CD4-positive, alpha-beta memory T cell (primary cell): ENCODE data around the gene GFRA4. TPM values are rescaled to one million over a fixed set of nuclear protein-coding genes. Genes with fewer than 3 reads are reported as not detected.

Source experiments
- CTCF ChIA-PET: fragments of 350-600 bp; sonication (Branson Sonifier 250); formaldehyde crosslinking; loops from one replicate; lab custom pipeline; 2021; ENCODE audit warnings: inconsistent platforms; ENCODE audit not compliant: partially characterized antibody; lab: Charles Lee
- POLR2A ChIA-PET: fragments of 350-600 bp; sonication (Branson Sonifier 250); formaldehyde crosslinking; loops from one replicate; lab custom pipeline; 2021; ENCODE audit not compliant: partially characterized antibody; lab: Charles Lee
- DNase-seq, 5 donors: peaks; one replicate each; pipeline versions ENCODE4 v3.0.0 to v3.0.0-alpha.2; 2020 to 2022; ENCODE audit warnings: mixed read lengths in 1 of 5
- H3K27ac ChIP-seq: one replicate; pipeline ENCODE4 v1.7.0; 2013; ENCODE audit warnings: low read depth, low read length
- H3K27me3 ChIP-seq: 2 replicates; pipeline ENCODE4 v1.7.0; 2013; ENCODE audit warnings: mild to moderate bottlenecking, low read length, moderate library complexity; ENCODE audit not compliant: insufficient read depth
- H3K36me3 ChIP-seq: 2 replicates; pipeline ENCODE4 v1.7.0; 2013; ENCODE audit warnings: mild to moderate bottlenecking, low read length, moderate library complexity; ENCODE audit not compliant: insufficient read depth
- H3K4me1 ChIP-seq: 2 replicates; pipeline ENCODE4 v1.7.0; 2013; ENCODE audit warnings: mild to moderate bottlenecking, low read length, moderate library complexity; ENCODE audit not compliant: insufficient read depth
- H3K4me3 ChIP-seq, 2 donors: one replicate each; pipeline ENCODE4 v1.7.0; 2013; ENCODE audit warnings: low read length in 2 of 2, mild to moderate bottlenecking in 1 of 2
- H3K9me3 ChIP-seq, 2 donors: one replicate each; pipeline ENCODE4 v1.7.0; 2013; ENCODE audit warnings: low read length in 2 of 2, control low read depth in 1 of 2; ENCODE audit not compliant: control insufficient read depth in 1 of 2
- H3K27ac Mint-ChIP-seq, 7 donors: one replicate each; pipeline ENCODE4 v1.8.0; 2020 to 2021; ENCODE audit warnings: mixed read lengths in 7 of 7, mild to moderate bottlenecking in 6 of 7, inconsistent platforms in 3 of 7, moderate library complexity in 3 of 7
- H3K27me3 Mint-ChIP-seq, 2 donors: one replicate each; pipeline ENCODE4 v1.8.0; 2020 to 2021; ENCODE audit warnings: mixed read lengths in 2 of 2
- H3K36me3 Mint-ChIP-seq, 2 donors: one replicate each; pipeline ENCODE4 v1.8.0; 2020 to 2021; ENCODE audit warnings: mixed read lengths in 2 of 2, inconsistent platforms in 1 of 2, mild to moderate bottlenecking in 1 of 2
- H3K4me1 Mint-ChIP-seq, 4 donors: one replicate each; pipeline ENCODE4 v1.8.0; 2020 to 2021; ENCODE audit warnings: mixed read lengths in 4 of 4, mild to moderate bottlenecking in 1 of 4
- H3K4me3 Mint-ChIP-seq, 8 donors: one replicate each; pipeline ENCODE4 v1.8.0; 2020 to 2021; ENCODE audit warnings: mixed read lengths in 8 of 8, mild to moderate bottlenecking in 7 of 8, moderate library complexity in 6 of 8, inconsistent platforms in 3 of 8
- H3K9me3 Mint-ChIP-seq, 8 donors: one replicate each; pipeline ENCODE4 v1.8.0; 2020 to 2021; ENCODE audit warnings: mixed read lengths in 8 of 8, mild to moderate bottlenecking in 5 of 8, inconsistent platforms in 3 of 8, moderate library complexity in 1 of 8
- intact Hi-C: fragments of 100-400 bp; cut with micrococcal nuclease; formaldehyde crosslinking; loops from one replicate; pipeline ENCODE4 v1.15.1; 2023
- polyA plus RNA-seq, 2 donors: library from polyadenylated mRNA; unstranded; fragments of 300-500 nt; fragmentation: Illumina TruSeq; gene quantifications; one replicate each; pipeline ENCODE4 v1.2.3, GENCODE V29; 2021
- total RNA-seq, 2 experiments: library from RNA; stranded (reverse); gene quantifications; one replicate each; pipeline ENCODE4 v1.2.3, GENCODE V29; 2021

The GFRA4 gene
- total and polyA plus RNA-seq, 4 experiments from 2014 or later: not detected

DNA sequence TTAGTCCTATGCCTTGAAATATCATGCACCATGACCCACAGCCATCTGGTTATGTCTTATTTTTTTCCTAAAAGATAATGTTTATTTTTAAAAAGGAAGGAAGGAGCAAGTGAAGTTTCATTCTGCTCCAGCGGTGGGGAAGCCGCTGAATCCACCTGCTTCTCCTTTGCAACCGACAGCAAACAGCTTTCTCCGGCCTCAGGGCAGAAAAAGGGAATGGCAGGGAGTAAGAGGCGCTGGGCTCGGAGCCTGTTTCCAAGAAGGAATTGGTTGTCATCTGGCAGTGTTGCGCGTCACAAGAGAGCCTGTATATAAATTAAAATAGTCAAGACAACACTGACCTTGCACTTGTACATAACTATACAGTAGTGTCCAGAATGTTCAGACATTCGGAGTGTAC, 14.2 kb downstream of the GFRA4 start:
- Histone ChIP-seq H3K4me3 (no peak overlapping the region), H3K9me3 (no peaks in the 10 kb centered on the region), H3K4me1 (no peaks in the 10 kb centered on the region), H3K27ac (no peak overlapping the region), H3K36me3 (no peaks in the 10 kb centered on the region), H3K27me3 (no peaks in the 10 kb centered on the region)
- Mint-ChIP-seq H3K4me1 (peaks cover 2 to 13% (median 5%) of the 10 kb centered on the region in 4 donors), H3K9me3 (peaks cover 0 to 15% (median 5%) of the 10 kb centered on the region in 8 donors), H3K27me3 (no peaks in the 10 kb centered on the region), H3K27ac (no peak overlapping the region), H3K36me3 (peaks cover 40 to 49% of the 10 kb centered on the region in 2 donors), H3K4me3 (peak overlapping the region in 1 of 8 donors; percentile 21)
- intact Hi-C loops: no loop called here
- DNase-seq: no peak
- POLR2A ChIA-PET: no interaction called here
- CTCF ChIA-PET: no interaction called here

GRCh38 chr20:3647473-3647872, 15.7 kb downstream of the GFRA4 start:
- H3K27me3 ChIP-seq: no peaks in the 10 kb centered on the region
- no peak for DNase-seq
- H3K36me3 ChIP-seq: no peaks in the 10 kb centered on the region
- H3K4me1 Mint-ChIP-seq: peaks cover 0 to 4% (median 3%) of the 10 kb centered on the region in 4 donors
- ChIA-PET CTCF (no interaction called here), POLR2A (no interaction called here)
- no peaks in the 10 kb centered on the region for H3K9me3 ChIP-seq
- no peak overlapping the region for H3K27ac ChIP-seq
- H3K4me1 ChIP-seq: no peaks in the 10 kb centered on the region
- no peaks in the 10 kb centered on the region for H3K27me3 Mint-ChIP-seq
- H3K4me3 ChIP-seq: no peak overlapping the region
- H3K4me3 Mint-ChIP-seq: no peak overlapping the region
- H3K9me3 Mint-ChIP-seq: peaks cover 0 to 4% (median 0%) of the 10 kb centered on the region in 8 donors
- H3K27ac Mint-ChIP-seq: peak overlapping the region in 2 of 7 donors; percentile 30 to 90
- intact Hi-C loops: no loop called here
- peaks cover 45 to 59% of the 10 kb centered on the region in 2 donors for H3K36me3 Mint-ChIP-seq

- Mint-ChIP-seq H3K27me3 (no peaks in the 10 kb centered on the region), H3K9me3 (no peaks in the 10 kb centered on the region), H3K4me3 (no peak overlapping the region), H3K36me3 (peaks cover 48 to 60% of the 10 kb centered on the region in 2 donors), H3K4me1 (peaks cover 0 to 1% (median 0%) of the 10 kb centered on the region in 4 donors), H3K27ac (no peak overlapping the region)
- Histone ChIP-seq H3K27ac (no peak overlapping the region), H3K27me3 (no peaks in the 10 kb centered on the region), H3K9me3 (no peaks in the 10 kb centered on the region), H3K4me3 (no peak overlapping the region), H3K4me1 (no peaks in the 10 kb centered on the region), H3K36me3 (no peaks in the 10 kb centered on the region)
- POLR2A ChIA-PET: no interaction called here
- CTCF ChIA-PET: no interaction called here
- no peak for DNase-seq
- intact Hi-C loops: no loop called here
Measured at GRCh38 chr20:3646651-3647050, 16.5 kb downstream of the GFRA4 start.

DNA sequence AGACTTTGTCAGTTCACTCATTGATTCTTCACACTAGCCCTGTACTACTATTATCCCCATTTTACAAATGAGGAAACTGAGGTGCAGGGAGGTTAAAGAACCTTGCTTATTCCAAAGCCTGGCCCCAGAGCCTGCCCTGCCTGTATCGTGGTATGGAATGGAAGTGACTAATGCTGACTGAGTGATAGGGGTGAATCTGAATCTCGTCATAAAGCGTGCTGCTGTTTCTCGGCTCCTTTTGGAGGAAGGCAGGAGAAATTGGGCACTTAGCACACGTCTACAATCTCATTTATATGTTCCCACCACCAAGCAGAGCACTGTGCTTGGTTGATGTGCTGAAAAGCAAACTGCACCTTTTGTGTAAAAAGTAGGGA, 17.1 kb downstream of the GFRA4 start:
- Histone ChIP-seq H3K4me3 (no peak overlapping the region), H3K27ac (no peak overlapping the region), H3K27me3 (no peaks in the 10 kb centered on the region), H3K36me3 (no peaks in the 10 kb centered on the region), H3K9me3 (no peaks in the 10 kb centered on the region), H3K4me1 (no peaks in the 10 kb centered on the region)
- H3K27ac Mint-ChIP-seq: no peak overlapping the region
- no peak for DNase-seq
- no peaks in the 10 kb centered on the region for H3K27me3 Mint-ChIP-seq
- no peak overlapping the region for H3K4me3 Mint-ChIP-seq
- peaks cover 50 to 61% of the 10 kb centered on the region in 2 donors for H3K36me3 Mint-ChIP-seq
- ChIA-PET POLR2A (no interaction called here), CTCF (no interaction called here)
- H3K4me1 Mint-ChIP-seq: peaks cover 0 to 1% (median 0%) of the 10 kb centered on the region in 4 donors
- intact Hi-C loops: no loop called here
- no peaks in the 10 kb centered on the region for H3K9me3 Mint-ChIP-seq

- no peak overlapping the region for H3K27ac Mint-ChIP-seq
- H3K4me1 Mint-ChIP-seq: peaks cover 0 to 1% (median 0%) of the 10 kb centered on the region in 4 donors
- intact Hi-C loops: no loop called here
- Histone ChIP-seq H3K4me3 (no peak overlapping the region), H3K27me3 (no peaks in the 10 kb centered on the region), H3K4me1 (no peaks in the 10 kb centered on the region), H3K9me3 (no peaks in the 10 kb centered on the region), H3K27ac (no peak overlapping the region), H3K36me3 (no peaks in the 10 kb centered on the region)
- H3K27me3 Mint-ChIP-seq: no peaks in the 10 kb centered on the region
- H3K36me3 Mint-ChIP-seq: peaks cover 55 to 61% of the 10 kb centered on the region in 2 donors
- DNase-seq: no peak
- POLR2A ChIA-PET: no interaction called here
- CTCF ChIA-PET: no interaction called here
- H3K9me3 Mint-ChIP-seq: no peaks in the 10 kb centered on the region
- no peak overlapping the region for H3K4me3 Mint-ChIP-seq
Measured at GRCh38 chr20:3645309-3646066, 17.7 kb downstream of the GFRA4 start.

- Histone ChIP-seq H3K36me3 (no peaks in the 10 kb centered on the region), H3K9me3 (no peaks in the 10 kb centered on the region), H3K27ac (no peak overlapping the region), H3K4me3 (no peak overlapping the region), H3K4me1 (no peaks in the 10 kb centered on the region), H3K27me3 (no peaks in the 10 kb centered on the region)
- peaks cover 0 to 1% (median 0%) of the 10 kb centered on the region in 4 donors for H3K4me1 Mint-ChIP-seq
- CTCF ChIA-PET: no interaction called here
- H3K27me3 Mint-ChIP-seq: no peaks in the 10 kb centered on the region
- DNase-seq: no peak
- no peaks in the 10 kb centered on the region for H3K9me3 Mint-ChIP-seq
- intact Hi-C loops: no loop called here
- peaks cover 39 to 57% of the 10 kb centered on the region in 2 donors for H3K36me3 Mint-ChIP-seq
- no peak overlapping the region for H3K27ac Mint-ChIP-seq
- POLR2A ChIA-PET: no interaction called here
- H3K4me3 Mint-ChIP-seq: no peak overlapping the region
Measured at GRCh38 chr20:3640259-3640658, 22.9 kb downstream of the GFRA4 start.

DNA sequence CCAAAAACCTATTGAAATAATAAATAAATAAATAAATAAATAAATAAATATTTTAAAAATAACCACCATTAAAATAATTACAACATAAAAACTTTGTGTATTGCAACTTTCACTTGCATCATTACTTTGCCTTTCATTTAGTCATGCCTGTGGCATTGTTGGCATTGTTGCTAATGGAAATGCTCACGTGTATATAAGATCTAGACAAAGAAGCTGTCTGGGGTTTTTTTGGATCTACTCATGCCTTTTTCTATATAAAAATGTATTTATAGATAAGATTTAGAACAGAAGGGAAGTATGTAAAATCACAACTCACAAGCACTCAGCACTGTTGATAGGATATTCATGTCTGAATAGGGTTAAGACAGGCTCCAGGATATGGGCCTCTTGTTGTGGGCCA, 27.9 kb downstream of the GFRA4 start:
- H3K36me3 Mint-ChIP-seq: peaks cover 16 to 44% of the 10 kb centered on the region in 2 donors
- ChIA-PET CTCF (no interaction called here), POLR2A (no interaction called here)
- no peak for DNase-seq
- H3K27me3 Mint-ChIP-seq: no peaks in the 10 kb centered on the region
- peaks cover 0 to 3% (median 0%) of the 10 kb centered on the region in 4 donors for H3K4me1 Mint-ChIP-seq
- no peak overlapping the region for H3K4me3 Mint-ChIP-seq
- no peak overlapping the region for H3K27ac ChIP-seq
- no peaks in the 10 kb centered on the region for H3K9me3 Mint-ChIP-seq
- H3K4me3 ChIP-seq: no peak overlapping the region
- H3K27ac Mint-ChIP-seq: no peak overlapping the region
- no peaks in the 10 kb centered on the region for H3K9me3 ChIP-seq
- peaks cover 5% of the 10 kb centered on the region for H3K36me3 ChIP-seq
- H3K27me3 ChIP-seq: no peaks in the 10 kb centered on the region
- intact Hi-C loops: no loop called here
- no peaks in the 10 kb centered on the region for H3K4me1 ChIP-seq
